ENCODE results near the gene EVC.

Gene EVC

GRCh38 chr4:5760246-5760645 lies 49.2 kb downstream of the EVC start:
- no peak for DNase-seq (ENCODE audit: low read depth, low spot score)
- TF ChIP-seq ZNF274 (IDR thresholded peaks at IDR 0.05; ENCODE audit: low read depth, low read length), result no peak
- TF ChIP-seq YY1 (IDR thresholded peaks at IDR 0.05; ENCODE audit: insufficient read depth, insufficient read length), result no peak
- no peak for TF ChIP-seq SUZ12 (IDR thresholded peaks at IDR 0.05; ENCODE audit: extremely low read depth, insufficient read depth, insufficient read length)
- H3K27me3 ChIP-seq (ENCODE audit: insufficient read depth, insufficient read length), result no peaks in the 10 kb centered on the region
- peaks cover 39% of the 10 kb centered on the region for H3K36me3 ChIP-seq (ENCODE audit: insufficient read depth, insufficient read length, low read length)
- H3K4me3 ChIP-seq (ENCODE audit: insufficient read length, low read depth), result no peak overlapping the region
- H3K4me1 ChIP-seq (ENCODE audit: insufficient read depth, insufficient read length), result no peaks in the 10 kb centered on the region
- H3K9me3 ChIP-seq (ENCODE audit: insufficient read depth, low read length), result no peaks in the 10 kb centered on the region
- no peak overlapping the region for H3K9ac ChIP-seq (ENCODE audit: insufficient read length, low read depth)

- Histone ChIP-seq H3K9me3 (ENCODE audit: insufficient read depth, low read length) (no peaks in the 10 kb centered on the region), H3K4me1 (ENCODE audit: insufficient read depth, insufficient read length) (no peaks in the 10 kb centered on the region)
- TF ChIP-seq SUZ12 (IDR thresholded peaks at IDR 0.05; ENCODE audit: extremely low read depth, insufficient read depth, insufficient read length) (no peak), ZNF274 (IDR thresholded peaks at IDR 0.05; ENCODE audit: low read depth, low read length) (no peak)
These were observed 50.0 kb downstream of the EVC start for GRCh38 chr4:5760936-5761480.

GRCh38 chr4:5770051-5770450 lies 59.0 kb downstream of the EVC start:
- Histone ChIP-seq H3K36me3 (ENCODE audit: insufficient read depth, insufficient read length, low read length) (peaks cover 33% of the 10 kb centered on the region), H3K4me1 (ENCODE audit: insufficient read depth, insufficient read length) (peaks cover 21% of the 10 kb centered on the region), H3K9me3 (ENCODE audit: insufficient read depth, low read length) (peaks cover 22% of the 10 kb centered on the region), H3K27me3 (ENCODE audit: insufficient read depth, insufficient read length) (no peaks in the 10 kb centered on the region), H3K4me3 (ENCODE audit: insufficient read length, low read depth) (no peak overlapping the region), H3K9ac (ENCODE audit: insufficient read length, low read depth) (no peak overlapping the region)
- TF ChIP-seq ZNF274 (IDR thresholded peaks at IDR 0.05; ENCODE audit: low read depth, low read length) (no peak), SUZ12 (IDR thresholded peaks at IDR 0.05; ENCODE audit: extremely low read depth, insufficient read depth, insufficient read length) (no peak), YY1 (IDR thresholded peaks at IDR 0.05; ENCODE audit: insufficient read depth, insufficient read length) (no peak)
- no peak for DNase-seq (ENCODE audit: low read depth, low spot score)

More at GRCh38 chr4:5760936-5761480, 50.0 kb downstream of the EVC start:
- Histone ChIP-seq H3K4me3 (ENCODE audit: insufficient read length, low read depth) (no peak overlapping the region), H3K9ac (ENCODE audit: insufficient read length, low read depth) (no peak overlapping the region), H3K36me3 (ENCODE audit: insufficient read depth, insufficient read length, low read length) (peaks cover 31% of the 10 kb centered on the region), H3K27me3 (ENCODE audit: insufficient read depth, insufficient read length) (no peaks in the 10 kb centered on the region)
- no peak for DNase-seq (ENCODE audit: low read depth, low spot score)

- no peak for DNase-seq (ENCODE audit: low read depth, low spot score)
- Histone ChIP-seq H3K27me3 (ENCODE audit: insufficient read depth, insufficient read length) (no peaks in the 10 kb centered on the region), H3K36me3 (ENCODE audit: insufficient read depth, insufficient read length, low read length) (peaks cover 36% of the 10 kb centered on the region), H3K9me3 (ENCODE audit: insufficient read depth, low read length) (peaks cover 46% of the 10 kb centered on the region), H3K4me1 (ENCODE audit: insufficient read depth, insufficient read length) (peaks cover 21% of the 10 kb centered on the region), H3K4me3 (ENCODE audit: insufficient read length, low read depth) (no peak overlapping the region), H3K9ac (ENCODE audit: insufficient read length, low read depth) (no peak overlapping the region)
- TF ChIP-seq ZNF274 (IDR thresholded peaks at IDR 0.05; ENCODE audit: low read depth, low read length), result no peak
- no peak for TF ChIP-seq SUZ12 (IDR thresholded peaks at IDR 0.05; ENCODE audit: extremely low read depth, insufficient read depth, insufficient read length)
- TF ChIP-seq YY1 (IDR thresholded peaks at IDR 0.05; ENCODE audit: insufficient read depth, insufficient read length), result no peak
These were observed 61.7 kb downstream of the EVC start for GRCh38 chr4:5772528-5773270.

- Histone ChIP-seq H3K36me3 (ENCODE audit: insufficient read depth, insufficient read length, low read length) (peaks cover 32% of the 10 kb centered on the region), H3K27me3 (ENCODE audit: insufficient read depth, insufficient read length) (no peaks in the 10 kb centered on the region), H3K9ac (ENCODE audit: insufficient read length, low read depth) (no peak overlapping the region), H3K9me3 (ENCODE audit: insufficient read depth, low read length) (peaks cover 42% of the 10 kb centered on the region), H3K4me3 (ENCODE audit: insufficient read length, low read depth) (no peak overlapping the region), H3K4me1 (ENCODE audit: insufficient read depth, insufficient read length) (peaks cover 18% of the 10 kb centered on the region)
- no peak for DNase-seq (ENCODE audit: low read depth, low spot score)
- TF ChIP-seq YY1 (IDR thresholded peaks at IDR 0.05; ENCODE audit: insufficient read depth, insufficient read length) (no peak), SUZ12 (IDR thresholded peaks at IDR 0.05; ENCODE audit: extremely low read depth, insufficient read depth, insufficient read length) (no peak), ZNF274 (IDR thresholded peaks at IDR 0.05; ENCODE audit: low read depth, low read length) (no peak)
These were observed 62.2 kb downstream of the EVC start for GRCh38 chr4:5773271-5773555.

GRCh38 chr4:5774416-5775036 lies 63.5 kb downstream of the EVC start:
- TF ChIP-seq YY1 (IDR thresholded peaks at IDR 0.05; ENCODE audit: insufficient read depth, insufficient read length), result no peak
- Histone ChIP-seq H3K4me3 (ENCODE audit: insufficient read length, low read depth) (no peak overlapping the region), H3K4me1 (ENCODE audit: insufficient read depth, insufficient read length) (peaks cover 18% of the 10 kb centered on the region), H3K36me3 (ENCODE audit: insufficient read depth, insufficient read length, low read length) (peaks cover 24% of the 10 kb centered on the region), H3K9ac (ENCODE audit: insufficient read length, low read depth) (no peak overlapping the region), H3K9me3 (ENCODE audit: insufficient read depth, low read length) (peaks cover 34% of the 10 kb centered on the region), H3K27me3 (ENCODE audit: insufficient read depth, insufficient read length) (no peaks in the 10 kb centered on the region)
- DNase-seq (ENCODE audit: low read depth, low spot score), result no peak

- no peak for DNase-seq (ENCODE audit: low read depth, low spot score)
- peaks cover 18% of the 10 kb centered on the region for H3K4me1 ChIP-seq (ENCODE audit: insufficient read depth, insufficient read length)
- peaks cover 24% of the 10 kb centered on the region for H3K9me3 ChIP-seq (ENCODE audit: insufficient read depth, low read length)
- H3K36me3 ChIP-seq (ENCODE audit: insufficient read depth, insufficient read length, low read length), result peaks cover 13% of the 10 kb centered on the region
- H3K9ac ChIP-seq (ENCODE audit: insufficient read length, low read depth), result no peak overlapping the region
- no peak overlapping the region for H3K4me3 ChIP-seq (ENCODE audit: insufficient read length, low read depth)
- H3K27me3 ChIP-seq (ENCODE audit: insufficient read depth, insufficient read length), result no peaks in the 10 kb centered on the region
- no peak for TF ChIP-seq ZNF274 (IDR thresholded peaks at IDR 0.05; ENCODE audit: low read depth, low read length)
- TF ChIP-seq YY1 (IDR thresholded peaks at IDR 0.05; ENCODE audit: insufficient read depth, insufficient read length), result no peak
- no peak for TF ChIP-seq SUZ12 (IDR thresholded peaks at IDR 0.05; ENCODE audit: extremely low read depth, insufficient read depth, insufficient read length)
These were observed 65.5 kb downstream of the EVC start for GRCh38 chr4:5776510-5776909.

Measured in NT2/D1 (cell line).